IPS-20b (cell line): Measurements from ENCODE around the gene ACAP2.

Source experiments
- H3K27ac ChIP-seq: one replicate; pipeline ENCODE4 v1.5.1; 2013; ENCODE audit warnings: low read length
- H3K27me3 ChIP-seq: 2 replicates; pipeline ENCODE4 v1.6.1; 2013; ENCODE audit warnings: mild to moderate bottlenecking, low read length, inconsistent platforms; ENCODE audit not compliant: insufficient read depth
- H3K36me3 ChIP-seq: 2 replicates; pipeline ENCODE4 v1.6.1; 2013; ENCODE audit warnings: low read depth, mild to moderate bottlenecking, inconsistent platforms, low read length, moderate library complexity; ENCODE audit not compliant: insufficient read depth
- H3K4me1 ChIP-seq: 2 replicates; pipeline ENCODE4 v1.6.1; 2013; ENCODE audit warnings: mild to moderate bottlenecking, control low read depth, inconsistent platforms, low read length, moderate library complexity; ENCODE audit not compliant: insufficient read depth
- H3K4me3 ChIP-seq: 2 replicates; pipeline ENCODE4 v1.5.1; 2013; ENCODE audit warnings: mild to moderate bottlenecking, low read length, inconsistent platforms
- H3K9ac ChIP-seq: 2 replicates; pipeline ENCODE4 v1.6.1; 2013; ENCODE audit warnings: low read depth, mild to moderate bottlenecking, inconsistent platforms, low read length, moderate library complexity
- H3K9me3 ChIP-seq: 2 replicates; pipeline ENCODE4 v1.6.1; 2013; ENCODE audit warnings: mild to moderate bottlenecking, low read depth, low read length, inconsistent platforms; ENCODE audit not compliant: insufficient read depth

Gene ACAP2

DNA sequence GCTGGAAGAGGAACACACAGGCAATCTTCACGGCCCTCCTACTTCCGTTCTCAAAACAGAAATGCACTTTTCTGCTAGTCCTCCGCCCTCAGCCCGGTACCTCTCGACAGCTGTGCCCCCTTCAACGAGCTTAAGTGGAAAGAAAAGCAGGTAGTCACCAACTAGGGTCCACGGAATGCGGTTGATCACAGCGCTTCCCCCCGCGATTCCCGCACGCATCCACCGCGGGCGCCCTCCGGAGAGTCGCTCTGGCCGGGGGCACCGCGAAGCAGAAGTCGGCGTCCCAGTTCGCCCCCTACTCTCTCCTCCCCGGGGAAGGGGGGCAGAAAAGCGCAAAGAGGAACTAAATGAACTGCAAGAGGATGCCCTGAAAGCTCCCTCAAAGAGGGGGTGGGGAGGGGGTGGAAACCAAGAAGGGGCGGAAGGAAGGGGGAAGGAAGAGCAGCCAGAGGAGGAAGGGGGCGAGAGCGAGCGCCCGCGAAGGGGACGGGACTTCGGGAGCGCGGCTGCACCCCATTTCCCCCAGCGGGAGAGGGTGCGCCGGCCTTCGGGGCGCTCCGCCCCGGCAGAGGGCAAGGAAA is 738 bp downstream of the ACAP2 start:
- Histone ChIP-seq H3K9me3 (no peaks in the 10 kb centered on the region), H3K4me3 (peak overlapping the region; percentile 79), H3K27me3 (no peaks in the 10 kb centered on the region), H3K9ac (peak overlapping the region; percentile 81; the same call in 1 of the 2 replicates), H3K4me1 (peaks cover 22% of the 10 kb centered on the region), H3K36me3 (no peaks in the 10 kb centered on the region), H3K27ac (no peak overlapping the region)

DNA sequence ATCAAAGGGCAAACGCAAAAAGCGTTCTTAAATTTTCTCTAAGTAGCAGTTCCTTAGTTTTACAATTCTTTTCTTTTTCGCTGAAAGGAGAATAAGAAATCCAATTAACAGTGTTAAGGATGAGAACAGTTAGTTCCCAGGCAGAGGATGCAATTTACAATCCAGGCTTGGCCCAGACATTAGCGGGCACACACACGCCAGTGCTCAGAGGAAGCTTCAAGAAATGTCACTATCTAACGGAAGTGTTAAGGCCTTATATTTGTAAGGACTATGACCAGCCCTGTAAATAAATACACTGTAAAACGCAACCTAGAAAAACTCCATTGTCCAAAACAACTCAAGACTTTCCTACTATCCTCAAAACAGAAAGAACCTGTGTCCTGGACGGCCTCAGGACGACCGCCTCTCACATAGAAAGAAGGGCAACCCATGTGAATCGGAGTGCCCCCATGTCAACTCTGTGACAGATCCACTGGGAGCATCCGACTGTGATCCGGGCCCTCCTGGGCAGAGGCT is 1.3 kb downstream of the ACAP2 start:
- no peaks in the 10 kb centered on the region for H3K36me3 ChIP-seq
- peak overlapping the region; percentile 79 for H3K4me3 ChIP-seq
- no peaks in the 10 kb centered on the region for H3K27me3 ChIP-seq
- H3K4me1 ChIP-seq = peaks cover 22% of the 10 kb centered on the region
- no peak overlapping the region for H3K27ac ChIP-seq
- peak overlapping the region; percentile 81; the same call in 1 of the 2 replicates for H3K9ac ChIP-seq
- no peaks in the 10 kb centered on the region for H3K9me3 ChIP-seq

DNA sequence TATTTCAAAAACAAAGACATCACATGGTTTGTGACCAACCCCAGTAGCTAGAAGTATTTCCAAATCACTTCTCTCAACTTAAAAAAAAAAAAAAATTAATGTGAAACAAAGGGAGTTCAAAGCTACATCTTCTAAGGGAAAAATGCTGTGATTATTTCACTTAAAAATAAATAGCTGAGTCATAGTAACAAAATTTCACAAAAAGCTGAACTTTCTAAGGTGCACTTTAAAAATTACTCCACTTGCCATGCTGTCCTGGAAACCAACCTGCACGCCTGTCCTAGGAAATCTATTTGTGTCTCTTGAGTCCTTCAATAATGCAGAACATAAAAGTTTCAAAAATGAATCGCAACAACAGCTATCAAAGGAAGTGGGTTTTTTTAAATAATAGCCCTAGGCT is 1.8 kb downstream of the ACAP2 start:
- no peak overlapping the region for H3K27ac ChIP-seq

DNA sequence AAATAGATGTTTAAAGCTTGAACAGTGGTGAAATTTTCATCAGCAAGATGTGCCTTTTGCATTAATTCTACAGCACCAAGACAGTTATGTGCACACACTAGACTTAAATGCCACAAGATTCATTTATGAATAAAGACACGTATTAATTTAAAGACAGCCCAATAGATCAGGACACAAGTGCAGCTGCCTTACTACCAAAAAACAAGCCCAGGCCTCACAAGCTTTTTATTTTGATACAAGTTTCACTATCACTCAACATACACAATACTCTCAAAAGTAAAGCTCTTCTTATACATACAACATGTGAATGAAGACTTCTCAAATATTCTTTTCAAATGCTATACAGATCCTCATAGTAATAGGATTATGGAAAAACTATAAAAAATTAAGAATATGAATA is 2.4 kb downstream of the ACAP2 start:
- Histone ChIP-seq H3K9me3 (no peaks in the 10 kb centered on the region), H3K4me3 (no peak overlapping the region), H3K9ac (peak overlapping the region; percentile 46; the same call in 1 of the 2 replicates), H3K27me3 (no peaks in the 10 kb centered on the region), H3K36me3 (no peaks in the 10 kb centered on the region), H3K4me1 (peaks cover 16% of the 10 kb centered on the region), H3K27ac (no peak overlapping the region)

More for the DNA sequence above, 1.8 kb downstream of the ACAP2 start:
- H3K4me3 ChIP-seq = peak overlapping the region; percentile 79
- H3K27me3 ChIP-seq = no peaks in the 10 kb centered on the region
- no peaks in the 10 kb centered on the region for H3K36me3 ChIP-seq
- no peaks in the 10 kb centered on the region for H3K9me3 ChIP-seq
- peaks cover 18% of the 10 kb centered on the region for H3K4me1 ChIP-seq
- peak overlapping the region; percentile 81; the same call in 1 of the 2 replicates for H3K9ac ChIP-seq

DNA sequence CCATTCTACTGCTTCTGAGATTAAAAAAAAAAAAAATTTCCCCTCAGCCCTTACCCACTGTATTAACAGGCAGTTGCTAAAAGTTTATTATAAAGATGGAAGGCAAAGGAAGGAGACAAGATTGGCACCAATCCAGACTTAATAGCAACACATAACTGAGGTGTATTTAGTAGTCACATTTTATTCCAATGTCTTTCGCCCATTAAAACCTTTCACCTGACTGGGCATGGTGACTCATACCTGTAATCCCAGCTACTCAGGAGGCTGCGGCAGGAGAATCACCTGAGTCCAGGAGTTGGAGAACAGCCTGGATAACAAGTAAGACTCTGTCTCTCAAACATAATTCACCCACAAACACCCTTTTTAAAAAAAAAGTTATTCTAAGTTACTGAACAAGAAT is 4.4 kb downstream of the ACAP2 start:
- no peaks in the 10 kb centered on the region for H3K9me3 ChIP-seq
- H3K36me3 ChIP-seq = no peaks in the 10 kb centered on the region
- no peak overlapping the region for H3K9ac ChIP-seq
- H3K4me1 ChIP-seq = peaks cover 11% of the 10 kb centered on the region
- H3K27ac ChIP-seq = no peak overlapping the region
- H3K27me3 ChIP-seq = no peaks in the 10 kb centered on the region
- H3K4me3 ChIP-seq = no peak overlapping the region

DNA sequence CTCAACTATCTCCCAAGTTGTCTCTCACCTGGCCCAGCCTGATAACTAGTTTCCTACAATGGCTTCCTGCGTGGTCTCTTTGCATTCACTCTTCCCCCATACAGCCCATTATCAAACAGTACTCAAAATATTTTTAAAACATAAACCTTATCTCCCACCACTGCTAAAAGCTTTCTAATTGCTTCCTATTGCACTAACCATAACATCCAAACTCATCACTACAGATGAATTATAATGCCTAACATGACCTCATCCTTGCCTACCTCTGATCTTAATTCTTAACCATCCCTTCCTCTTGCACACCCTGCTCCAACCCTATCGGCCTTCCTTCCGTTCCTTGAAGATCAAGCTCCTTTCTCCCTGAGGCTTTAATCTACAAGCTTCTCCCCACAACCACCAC is 17.0 kb downstream of the ACAP2 start:
- Histone ChIP-seq H3K4me3 (no peak overlapping the region), H3K27ac (no peak overlapping the region), H3K4me1 (no peaks in the 10 kb centered on the region), H3K9me3 (no peaks in the 10 kb centered on the region), H3K9ac (no peak overlapping the region), H3K27me3 (no peaks in the 10 kb centered on the region), H3K36me3 (no peaks in the 10 kb centered on the region)

DNA sequence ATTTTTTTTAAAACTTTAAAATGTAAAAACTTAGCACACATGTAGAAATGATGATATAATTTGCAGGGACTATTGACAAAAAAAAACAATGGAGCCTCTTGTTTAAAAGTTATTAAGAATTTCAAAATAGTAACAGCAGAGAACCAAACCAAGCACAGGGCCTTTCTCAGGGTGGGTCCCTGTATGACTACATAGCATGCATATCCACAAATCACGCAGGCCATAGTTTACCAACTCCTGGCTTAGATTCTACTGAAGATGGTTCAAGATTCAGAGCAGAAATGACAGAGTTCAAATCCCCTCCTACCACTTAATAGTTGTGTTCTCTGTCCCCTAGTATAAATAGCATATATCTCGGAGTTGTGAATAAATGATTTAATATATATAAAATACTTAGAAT is 19.0 kb downstream of the ACAP2 start:
- Histone ChIP-seq H3K4me3 (no peak overlapping the region), H3K9ac (no peak overlapping the region), H3K27me3 (no peaks in the 10 kb centered on the region), H3K4me1 (no peaks in the 10 kb centered on the region), H3K9me3 (no peaks in the 10 kb centered on the region), H3K27ac (no peak overlapping the region), H3K36me3 (no peaks in the 10 kb centered on the region)

DNA sequence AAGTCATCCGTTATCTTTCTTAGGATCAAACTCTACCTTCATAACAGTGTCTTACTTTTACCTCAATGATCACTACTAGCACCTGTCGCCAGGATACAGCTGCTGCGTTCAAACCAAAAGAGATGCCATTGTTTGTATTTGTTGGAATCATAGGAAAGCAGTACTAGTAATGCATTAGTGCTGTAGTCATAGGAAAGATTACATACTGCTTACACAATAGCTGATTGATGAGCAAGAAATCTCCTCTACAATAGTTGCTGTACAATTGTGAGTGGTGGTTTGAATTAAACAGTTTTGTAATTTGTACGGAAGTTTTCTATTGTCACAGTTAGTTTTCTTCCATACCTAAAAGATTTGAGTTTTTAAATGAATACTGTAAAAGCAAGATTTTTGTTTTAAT is 21.4 kb downstream of the ACAP2 start:
- Histone ChIP-seq H3K9me3 (no peaks in the 10 kb centered on the region), H3K4me3 (no peak overlapping the region), H3K27ac (no peak overlapping the region), H3K9ac (no peak overlapping the region), H3K36me3 (no peaks in the 10 kb centered on the region), H3K27me3 (no peaks in the 10 kb centered on the region), H3K4me1 (no peaks in the 10 kb centered on the region)

DNA sequence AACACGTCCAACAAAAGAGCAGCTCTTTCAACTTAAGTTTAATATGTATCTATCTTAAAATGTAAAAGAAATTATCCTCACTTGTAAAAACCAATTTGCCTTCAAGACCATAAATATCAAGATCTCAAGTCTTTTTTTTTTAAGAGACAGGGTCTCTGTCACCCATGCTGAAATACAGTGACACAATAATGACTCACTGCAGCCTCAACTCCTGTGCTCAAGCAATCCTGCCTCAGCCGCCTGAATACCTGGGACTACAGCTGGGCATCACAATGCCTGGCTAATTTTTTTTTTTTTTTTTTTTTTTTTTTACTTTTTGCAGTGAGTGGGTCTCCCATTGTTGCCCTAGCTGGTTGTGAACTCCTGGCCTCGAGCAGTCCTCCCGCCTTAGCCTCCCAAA is 26.0 kb downstream of the ACAP2 start:
- no peaks in the 10 kb centered on the region for H3K27me3 ChIP-seq
- H3K4me3 ChIP-seq = no peak overlapping the region
- H3K4me1 ChIP-seq = no peaks in the 10 kb centered on the region
- no peak overlapping the region for H3K9ac ChIP-seq
- no peak overlapping the region for H3K27ac ChIP-seq
- H3K9me3 ChIP-seq = no peaks in the 10 kb centered on the region
- H3K36me3 ChIP-seq = no peaks in the 10 kb centered on the region

DNA sequence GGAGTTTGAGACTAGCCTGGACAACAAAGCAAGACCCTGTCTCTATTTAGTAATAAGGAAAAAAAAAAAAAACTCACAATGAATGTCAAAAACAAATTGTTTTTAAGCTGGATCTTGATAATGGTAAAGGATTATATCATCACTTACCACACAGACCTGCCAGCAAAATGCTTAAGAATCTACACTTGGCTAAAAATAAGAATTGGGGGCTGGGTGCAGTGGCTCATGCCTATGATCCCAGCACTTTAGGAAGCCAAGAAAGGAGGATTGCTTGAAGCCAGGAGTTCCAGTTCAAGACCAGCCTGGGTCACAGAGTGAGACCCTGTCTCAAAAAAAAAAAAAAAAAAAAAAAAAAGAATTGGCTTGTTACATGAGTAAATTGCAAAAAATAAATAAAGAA is 31.0 kb downstream of the ACAP2 start:
- Histone ChIP-seq H3K4me3 (no peak overlapping the region), H3K9me3 (no peaks in the 10 kb centered on the region), H3K4me1 (no peaks in the 10 kb centered on the region), H3K9ac (no peak overlapping the region), H3K27ac (no peak overlapping the region), H3K36me3 (no peaks in the 10 kb centered on the region), H3K27me3 (no peaks in the 10 kb centered on the region)

DNA sequence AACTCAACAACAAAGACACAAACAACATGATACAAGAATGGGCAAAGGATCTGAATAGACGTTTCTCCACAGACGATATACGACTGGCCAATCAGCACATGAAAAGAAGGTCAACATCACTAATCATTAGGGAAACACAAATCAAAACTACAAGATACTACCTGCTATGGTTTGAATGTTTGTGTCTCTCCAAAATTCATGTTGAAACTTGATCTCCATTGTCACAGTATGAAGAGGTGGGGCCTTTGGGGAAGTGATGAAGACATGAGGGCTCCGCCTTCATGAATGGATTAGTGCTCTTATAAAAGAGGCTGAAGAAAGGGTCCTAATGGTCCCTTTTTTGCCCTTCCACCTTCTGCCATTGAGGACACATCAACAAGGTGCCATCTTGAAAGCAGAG is 32.3 kb downstream of the ACAP2 start:
- no peaks in the 10 kb centered on the region for H3K36me3 ChIP-seq

DNA sequence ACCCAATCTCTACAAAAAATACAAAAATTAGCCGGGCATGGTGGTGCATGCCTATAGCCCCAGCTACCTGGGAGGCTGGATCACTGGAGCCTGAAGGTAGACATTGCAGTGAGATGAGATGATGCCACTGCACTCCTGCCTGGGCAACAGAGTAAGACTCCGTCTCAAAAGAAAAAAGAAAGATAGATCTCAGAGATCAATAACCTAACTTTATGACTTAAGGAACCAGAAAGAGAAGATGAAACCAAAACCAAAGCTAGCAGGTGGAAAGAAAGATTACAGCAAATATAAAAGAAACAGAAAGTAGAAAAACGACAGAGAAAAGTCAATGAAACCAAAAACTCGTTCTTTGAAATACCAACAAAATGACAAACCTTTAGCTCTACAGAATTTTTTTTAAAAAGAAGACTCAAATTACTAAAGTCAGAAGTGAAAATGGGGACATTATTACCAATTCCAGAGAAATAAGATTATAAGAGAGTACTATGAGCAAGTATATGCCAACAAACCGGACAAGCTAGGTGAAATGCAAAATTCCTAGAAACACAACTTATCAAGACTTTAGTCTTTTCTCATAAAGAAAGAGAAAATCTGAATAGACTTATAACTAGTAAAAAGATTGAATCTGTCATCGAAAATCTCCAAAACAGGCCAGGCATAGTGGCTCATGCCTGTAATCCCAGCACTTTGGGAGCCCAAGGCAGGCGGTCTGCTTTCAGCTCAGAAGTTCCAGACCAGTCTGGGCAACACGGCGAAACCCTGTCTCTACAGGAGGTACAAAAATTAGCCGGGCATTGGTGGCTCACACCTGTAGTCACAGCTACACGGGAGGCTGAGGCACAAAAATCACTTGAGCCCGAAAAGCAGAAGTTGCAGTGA is 35.0 kb downstream of the ACAP2 start:
- H3K36me3 ChIP-seq = no peaks in the 10 kb centered on the region
- no peaks in the 10 kb centered on the region for H3K9me3 ChIP-seq
- H3K27ac ChIP-seq = no peak overlapping the region
- no peak overlapping the region for H3K4me3 ChIP-seq
- no peak overlapping the region for H3K9ac ChIP-seq
- no peaks in the 10 kb centered on the region for H3K27me3 ChIP-seq
- H3K4me1 ChIP-seq = no peaks in the 10 kb centered on the region

More for the DNA sequence above, 32.3 kb downstream of the ACAP2 start:
- Histone ChIP-seq H3K27ac (no peak overlapping the region), H3K4me3 (no peak overlapping the region), H3K27me3 (no peaks in the 10 kb centered on the region), H3K9ac (no peak overlapping the region), H3K9me3 (no peaks in the 10 kb centered on the region), H3K4me1 (no peaks in the 10 kb centered on the region)
